GM12878 (cell line): ENCODE data around the gene RPS2. TPM values are rescaled to one million over a fixed set of nuclear protein-coding genes. Genes with fewer than 3 reads are reported as not detected.

Source experiments
- ATAC-seq: fragments of 200-7000 bp; cut with Tn5 transposase; 3 replicates; pipeline ENCODE4 v1.9.1; 2020; ENCODE audit warnings: mild to moderate bottlenecking, moderate library complexity
- BruUV-seq: library from RNA; stranded (reverse); fragments of 400-500 nt; replicated peaks from 2 replicates; lab custom pipeline; 2021; lab: Mats Ljungman, UMichigan
- CTCF ChIA-PET: fragments of 300-600 bp; sonication (Branson Sonifier 250); formaldehyde crosslinking; extraction: SDS; loops from one replicate; lab custom pipeline; 2021; ENCODE audit warnings: inconsistent platforms; lab: Yijun Ruan, JAX
- POLR2A ChIA-PET: fragments of 350-600 bp; formaldehyde crosslinking; extraction: SDS; loops from one replicate; lab custom pipeline; 2021; ENCODE audit warnings: inconsistent platforms; lab: Charles Lee
- RAD21 ChIA-PET: fragments of 300-600 bp; sonication (Branson Sonifier 250); formaldehyde crosslinking; loops from one replicate; lab custom pipeline; 2023; ENCODE audit warnings: antibody characterized with exemption; ENCODE audit not compliant: unreplicated experiment; lab: Charles Lee
- SMC1A ChIA-PET: fragments of 300-600 bp; sonication (Branson Sonifier 250); formaldehyde crosslinking; loops from one replicate; lab custom pipeline; 2023; ENCODE audit not compliant: unreplicated experiment, uncharacterized antibody; lab: Charles Lee
- DNase-seq: peaks from one replicate; pipeline ENCODE4 v3.0.0-alpha.2; 2011; ENCODE audit warnings: low read depth, low spot score
- FAIRE-seq: peaks from 3 replicates; lab custom pipeline; 2011; peaks lifted over from hg19 to GRCh38; lab: Jason Lieb, UNC
- H2AFZ ChIP-seq: 2 replicates; pipeline ENCODE4 v1.6.0; 2011; ENCODE audit warnings: low read depth, low read length, control low read depth; ENCODE audit not compliant: control insufficient read depth
- H3K27ac ChIP-seq: 2 replicates; pipeline ENCODE4 v1.5.1; 2011; ENCODE audit warnings: control low read depth; ENCODE audit not compliant: control insufficient read depth, insufficient read depth
- H3K27me3 ChIP-seq, 2 experiments: replicated peaks in 1 of 2; 2 replicates each; pipeline versions ENCODE4 v1.6.0 to v1.6.1; 2011; ENCODE audit warnings: low read length in 1 of 2; ENCODE audit not compliant: control insufficient read depth in 2 of 2, insufficient read depth in 2 of 2
- H3K36me3 ChIP-seq, 2 experiments: 2 replicates each; pipeline ENCODE4 v1.5.1; 2011; ENCODE audit warnings: low read length in 1 of 2; ENCODE audit not compliant: control insufficient read depth in 2 of 2, insufficient read depth in 2 of 2
- H3K4me1 ChIP-seq: 2 replicates; pipeline ENCODE4 v1.6.1; 2011; ENCODE audit warnings: mild to moderate bottlenecking, low read length, moderate library complexity, mixed read lengths; ENCODE audit not compliant: control insufficient read depth, insufficient read depth
- H3K4me2 ChIP-seq: 2 replicates; pipeline ENCODE4 v1.6.0; 2011; ENCODE audit warnings: control low read depth; ENCODE audit not compliant: control insufficient read depth, insufficient read depth
- H3K4me3 ChIP-seq: fragments of 200-600 bp; sonication (generic); 2 replicates; pipeline ENCODE4 v1.5.1; 2016
- H3K79me2 ChIP-seq: 2 replicates; pipeline ENCODE4 v1.6.0; 2011; ENCODE audit warnings: low read length; ENCODE audit not compliant: control insufficient read depth, insufficient read depth
- H3K9ac ChIP-seq: 2 replicates; pipeline ENCODE4 v1.8.0; 2011; ENCODE audit warnings: low read length, control low read depth, mixed read lengths; ENCODE audit not compliant: control insufficient read depth, insufficient read depth
- H3K9me3 ChIP-seq: replicated peaks from 3 replicates; pipeline ENCODE4 v1.5.1; 2011; ENCODE audit warnings: mild to moderate bottlenecking, low read length; ENCODE audit not compliant: control insufficient read depth, insufficient read depth
- H4K20me1 ChIP-seq: 2 replicates; pipeline ENCODE4 v1.6.0; 2011; ENCODE audit not compliant: control insufficient read depth, insufficient read depth
- ATF7 ChIP-seq: fragments of 450-650 bp; IDR thresholded peaks from 2 replicates; pipeline ENCODE4 v1.6.1; 2016; ENCODE audit warnings: low read depth, mild to moderate bottlenecking
- BACH1 ChIP-seq: fragments of 450-650 bp; IDR thresholded peaks from 2 replicates; pipeline ENCODE4 v1.6.1; 2017; ENCODE audit warnings: mild to moderate bottlenecking, borderline replicate concordance
- BCLAF1 ChIP-seq: fragments of 450-650 bp; IDR thresholded peaks from 2 replicates; pipeline ENCODE4 v1.6.1; 2017; ENCODE audit warnings: antibody characterized with exemption, mild to moderate bottlenecking, moderate library complexity
- EP300 ChIP-seq, 2 experiments: fragments of 150-350 bp in 1 of 2; IDR thresholded peaks; 2 replicates each; pipeline ENCODE4 v1.6.1; 2011 to 2012; ENCODE audit warnings: low read depth in 2 of 2, low read length in 2 of 2, borderline replicate concordance in 1 of 2, improper control_type of control experiment in 1 of 2, inconsistent platforms in 1 of 2; ENCODE audit not compliant: control insufficient read depth in 1 of 2
- EZH2 ChIP-seq: IDR thresholded peaks from 2 replicates; pipeline ENCODE4 v1.6.1; 2012; ENCODE audit warnings: low read depth, mild to moderate bottlenecking, control low read depth, inconsistent platforms, low read length, borderline replicate concordance; ENCODE audit not compliant: control insufficient read depth
- FOS ChIP-seq: IDR thresholded peaks from 3 replicates; pipeline ENCODE4 v1.6.1; 2011; ENCODE audit warnings: borderline replicate concordance; ENCODE audit not compliant: insufficient read length; ENCODE audit errors: extremely low read depth
- HSF1 ChIP-seq: fragments of 150-350 bp; IDR thresholded peaks from 2 replicates; pipeline ENCODE4 v1.6.1; 2014; ENCODE audit warnings: mild to moderate bottlenecking, low read depth, low read length
- IRF4 ChIP-seq: IDR thresholded peaks from 2 replicates; pipeline ENCODE4 v1.6.1; 2011; ENCODE audit warnings: low read depth, low read length
- NFYB ChIP-seq: IDR thresholded peaks from 2 replicates; pipeline ENCODE4 v1.6.1; 2011; ENCODE audit warnings: low read depth, mild to moderate bottlenecking, low read length, improper control_type of control experiment, moderate library complexity; ENCODE audit not compliant: insufficient read depth
- SIN3A ChIP-seq: IDR thresholded peaks from 2 replicates; pipeline ENCODE4 v1.6.1; 2012; ENCODE audit warnings: low read depth, low read length, improper control_type of control experiment
- SMAD5 ChIP-seq: IDR thresholded peaks from 2 replicates; pipeline ENCODE4 v1.6.1; 2016; ENCODE audit warnings: antibody characterized with exemption, low read depth
- SPI1 ChIP-seq: IDR thresholded peaks from 2 replicates; pipeline ENCODE4 v1.6.1; 2011; ENCODE audit warnings: low read depth, mild to moderate bottlenecking, low read length, moderate library complexity, borderline replicate concordance; ENCODE audit not compliant: insufficient read depth
- YBX1 ChIP-seq: fragments of 450-650 bp; IDR thresholded peaks from 2 replicates; pipeline ENCODE4 v1.6.1; 2016; ENCODE audit warnings: antibody characterized with exemption
- YY1 ChIP-seq: IDR thresholded peaks from 2 replicates; pipeline ENCODE4 v1.6.1; 2011; ENCODE audit warnings: low read depth, mild to moderate bottlenecking, low read length
- ZBED1 ChIP-seq: IDR thresholded peaks from 2 replicates; pipeline ENCODE4 v1.6.1; 2016; ENCODE audit warnings: borderline replicate concordance
- ZBTB40 ChIP-seq: fragments of 450-650 bp; IDR thresholded peaks from 2 replicates; pipeline ENCODE4 v1.6.1; 2016; ENCODE audit warnings: mild to moderate bottlenecking, moderate library complexity, borderline replicate concordance
- WGBS: methylation state at CpG from one replicate; pipeline ENCODE4 v1.1.6; 2016; ENCODE audit warnings: low lambda C conversion rate; ENCODE audit not compliant: insufficient replicate concordance, insufficient coverage; ENCODE audit errors: missing lambda C conversion rate; 5-methylcytosine and 5-hydroxymethylcytosine counted together
- in situ Hi-C: fragments of 300-500 bp; cut with MboI; formaldehyde crosslinking; loops from 9 replicates; pipeline ENCODE4 v1.14.3; 2018; ENCODE audit warnings: mixed read lengths
- intact Hi-C: fragments of 100-400 bp; cut with micrococcal nuclease; formaldehyde crosslinking; loops from one replicate; pipeline ENCODE4 v1.14.2; 2022; ENCODE audit not compliant: unreplicated experiment
- polyA plus RNA-seq, 11 experiments: library from polyadenylated mRNA; depleted of rRNA in 4 of 11; unstranded in 6 of 11; stranded (reverse) in 5 of 11; fragments of >200 nt; fragmentation: Nextera tagmentation in 4 of 11; fragmentation: Illumina TruSeq in 1 of 11; extraction: Ambion mirVana in 4 of 11; extraction: Trizol in 1 of 11; gene quantifications; 1 replicate in 1 of 11; 2 replicates in 10 of 11; pipeline versions ENCODE4 v1.2.1 to v1.2.3, GENCODE V29; 2011 to 2016; ENCODE audit warnings: inconsistent platforms in 2 of 11, missing spikeins in 2 of 11, low read depth in 1 of 11
- total RNA-seq, 4 experiments: library from RNA; depleted of rRNA in 3 of 4; stranded (reverse); fragments of >200 nt in 3 of 4; fragmentation: Illumina TruSeq in 1 of 4; extraction: Trizol in 1 of 4; gene quantifications; 2 replicates each; pipeline versions ENCODE4 v1.2.1 to v1.2.3, GENCODE V29; 2013 to 2021

Gene RPS2
- total and polyA plus RNA-seq, 10 of the 15 experiments (the other 5 are each of a cell fraction or from before 2014, with no cell fraction given), result 1,295 to 7,121 (median 3,933) TPM

GRCh38 chr16:1949507-1949906 is 15.1 kb downstream of the RPS2 start (continued):
- TF ChIP-seq ZBTB40 (no peak), ZBED1 (no peak)
- TF ChIP-seq, all 136 proteins: peak for 0

- RAD21 ChIA-PET, result no interaction called here
- H3K27me3 ChIP-seq, result no peaks in the 10 kb centered on the region; a peak in 1 of 4 replicates
- TF ChIP-seq NFYB, result no peak
- TF ChIP-seq SIN3A, result no peak
- no peak for TF ChIP-seq EZH2
- no peak for TF ChIP-seq YY1
- TF ChIP-seq SPI1, result no peak
- no peak for TF ChIP-seq IRF4
- no peak for TF ChIP-seq SMAD5
- no peak for TF ChIP-seq BCLAF1
- TF ChIP-seq BACH1, result no peak
- no peak for TF ChIP-seq FOS
- TF ChIP-seq YBX1, result no peak
- no peak for TF ChIP-seq EP300 (IDR thresholded peaks at IDR 0.05; ENCODE audit: borderline replicate concordance in 1 of 2, control insufficient read depth in 1 of 2, low read depth in 2 of 2, low read length in 2 of 2)
- no peak for TF ChIP-seq ATF7
- TF ChIP-seq HSF1, result no peak
Measured at GRCh38 chr16:1947369-1947670, 17.3 kb downstream of the RPS2 start.

More at GRCh38 chr16:1947369-1947670, 17.3 kb downstream of the RPS2 start:
- BruUV-seq, result no TSS peak
- H3K27ac ChIP-seq, result no peak overlapping the region
- ChIA-PET SMC1A (no interaction called here), POLR2A (interaction anchor here (0.7 kb wide), 1 partner anchor 164 kb away, joined by 3 read pairs; the partner anchor contains the start of gene NUBP2), CTCF (no interaction called here)
- in situ Hi-C loops, result no loop called here
- H3K79me2 ChIP-seq, result peaks cover 6% of the 10 kb centered on the region
- H4K20me1 ChIP-seq, result no peaks in the 10 kb centered on the region
- no peak for FAIRE-seq
- 68% methylated on average over 9 of the region's 9 CpGs for WGBS
- H3K9ac ChIP-seq, result no peak overlapping the region
- no peak overlapping the region for H3K4me2 ChIP-seq
- H3K9me3 ChIP-seq, result no peaks in the 10 kb centered on the region
- intact Hi-C loops, result no loop called here
- H3K4me3 ChIP-seq, result no peak overlapping the region
- no peaks in the 10 kb centered on the region for H3K36me3 ChIP-seq
- peaks cover 7% of the 10 kb centered on the region; the same call in 1 of the 2 replicates for H3K4me1 ChIP-seq
- no peak for DNase-seq
- ATAC-seq, result no peak
- H2AFZ ChIP-seq, result no peak overlapping the region
